HG02981 (cell line): ENCODE measurements around the gene ROBO2.

Experiments used
- ATAC-seq: cut with Tn5 transposase; IDR thresholded peaks from one replicate; pipeline ENCODE4 v1.9.1; 2021; ENCODE audit warnings: mild to moderate bottlenecking, moderate library complexity; ENCODE audit not compliant: unreplicated experiment

Gene ROBO2

GRCh38 chr3:77325280-77325679 lies 285.4 kb downstream of the ROBO2 start:
- no peak for ATAC-seq

GRCh38 chr3:77325702-77326101 lies 285.8 kb downstream of the ROBO2 start:
- ATAC-seq: no peak

GRCh38 chr3:77326586-77326985 lies 286.7 kb downstream of the ROBO2 start:
- no peak for ATAC-seq

- ATAC-seq: no peak
Measured at GRCh38 chr3:77328690-77329089, 288.8 kb downstream of the ROBO2 start.

GRCh38 chr3:77329116-77329515 lies 289.2 kb downstream of the ROBO2 start:
- ATAC-seq: no peak

- no peak for ATAC-seq
Measured at GRCh38 chr3:77338195-77338594, 298.3 kb downstream of the ROBO2 start.

- no peak for ATAC-seq
Measured at GRCh38 chr3:77342027-77342426, 302.1 kb downstream of the ROBO2 start.

- ATAC-seq: no peak
Measured at GRCh38 chr3:77342688-77343087, 302.8 kb downstream of the ROBO2 start.

- no peak for ATAC-seq
Measured at GRCh38 chr3:77345009-77345408, 305.1 kb downstream of the ROBO2 start.

- ATAC-seq: no peak
Measured at GRCh38 chr3:77348244-77348855, 308.5 kb downstream of the ROBO2 start.

GRCh38 chr3:77354958-77355357 lies 315.1 kb downstream of the ROBO2 start:
- ATAC-seq: no peak

- no peak for ATAC-seq
Measured at GRCh38 chr3:77362936-77363335, 323.0 kb downstream of the ROBO2 start.

GRCh38 chr3:77365152-77365551 lies 325.3 kb downstream of the ROBO2 start:
- ATAC-seq: no peak

GRCh38 chr3:77370413-77370812 lies 330.5 kb downstream of the ROBO2 start:
- no peak for ATAC-seq

GRCh38 chr3:77372018-77372417 lies 332.1 kb downstream of the ROBO2 start:
- ATAC-seq: no peak

- ATAC-seq: no peak
Measured at GRCh38 chr3:77372634-77373346, 332.9 kb downstream of the ROBO2 start.

GRCh38 chr3:77373619-77374018 lies 333.7 kb downstream of the ROBO2 start:
- ATAC-seq: no peak

- no peak for ATAC-seq
Measured at GRCh38 chr3:77376511-77376910, 336.6 kb downstream of the ROBO2 start.

- ATAC-seq: no peak
Measured at GRCh38 chr3:77377717-77378116, 337.8 kb downstream of the ROBO2 start.

GRCh38 chr3:77380136-77380535 lies 340.2 kb downstream of the ROBO2 start:
- ATAC-seq: no peak

GRCh38 chr3:77381431-77381830 lies 341.5 kb downstream of the ROBO2 start:
- ATAC-seq: no peak

GRCh38 chr3:77392181-77392580 lies 352.3 kb downstream of the ROBO2 start:
- no peak for ATAC-seq

- ATAC-seq: no peak
Measured at GRCh38 chr3:77394046-77394445, 354.1 kb downstream of the ROBO2 start.
